OCI-LY7 (cell line): ENCODE measurements around the gene RNF125.

Experiments
- CTCF ChIP-seq: fragments of 200-600 bp; sonication (generic); conservative IDR thresholded peaks from 2 replicates; pipeline ENCODE4 v1.5.1; 2014; ENCODE audit warnings: mild to moderate bottlenecking, antibody characterized with exemption, low read length, moderate library complexity, mixed read lengths
- EZH2phosphoT487 ChIP-seq: fragments of 200-600 bp; sonication (generic); IDR thresholded peaks from 2 replicates; pipeline ENCODE4 v1.6.1; 2018; ENCODE audit warnings: low read depth, borderline replicate concordance, mild to moderate bottlenecking, mixed run types, antibody characterized with exemption, low read length, moderate library complexity, mixed read lengths

- TF ChIP-seq CTCF (no peak), EZH2phosphoT487 (no peak)
These were observed 3.3 kb downstream of the RNF125 start for GRCh38 chr18:32021756-32022564.
